ENCODE data around the gene NCAN. TPM values are rescaled to one million over a fixed set of nuclear protein-coding genes. Genes with fewer than 3 reads are reported as not detected.

NCAN gene
- polyA plus RNA-seq, 1 donor (not counting 4 experiments of a cell fraction or from before 2014, with no cell fraction given), result not detected

GRCh38 chr19:19209372-19209771, 2.4 kb upstream of the NCAN start:
- dilution Hi-C loops (cut with MboI; ENCODE audit: extremely low pct_ligation_motif_present, low sequenced_read_pairs), result no loop called here
- no peak for TF ChIP-seq CTCF (optimal IDR thresholded peaks at IDR 0.05 in 1 of 3, IDR thresholded peaks at IDR 0.05 in 1 of 3, conservative IDR thresholded peaks at IDR 0.05 in 1 of 3; ENCODE audit: extremely low read depth in 1 of 3, insufficient read depth in 2 of 3, low read length in 3 of 3)
- no peak for TF ChIP-seq EZH2 (IDR thresholded peaks at IDR 0.05; ENCODE audit: low read length)
- Histone ChIP-seq H3K4me2 (ENCODE audit: control insufficient read depth, extremely low read depth, insufficient read depth, low read depth, low read length) (no peak overlapping the region), H3K79me2 (ENCODE audit: control insufficient read depth, insufficient read depth, low read length) (no peaks in the 10 kb centered on the region), H3K9me1 (ENCODE audit: control insufficient read depth, extremely low read depth, insufficient read depth, low read length) (no peaks in the 10 kb centered on the region), H2AFZ (ENCODE audit: control insufficient read depth, low read length) (no peak overlapping the region), H3K36me3 (ENCODE audit: control insufficient read depth in 2 of 2, extremely low read depth in 1 of 2, insufficient read depth in 2 of 2, low read length in 2 of 2) (no peaks in the 10 kb centered on the region), H3K27me3 (ENCODE audit: control insufficient read depth, extremely low read depth, insufficient read depth, low read length) (peaks cover 31% of the 10 kb centered on the region), H4K20me1 (ENCODE audit: control insufficient read depth, extremely low read depth, insufficient read depth, low read length) (no peaks in the 10 kb centered on the region), H3K9me3 (ENCODE audit: control insufficient read depth, low read depth, low read length) (no peaks in the 10 kb centered on the region), H3K4me1 (ENCODE audit: control insufficient read depth, extremely low read depth, insufficient read depth, low read length) (no peaks in the 10 kb centered on the region), H3K27ac (ENCODE audit: control insufficient read depth, insufficient read depth, low read length) (no peak overlapping the region), H3K9ac (ENCODE audit: control insufficient read depth, extremely low read depth, insufficient read depth, low read length) (no peak overlapping the region), H3K4me3 (ENCODE audit: control insufficient read depth in 2 of 3, extremely low read depth in 1 of 3, insufficient read depth in 2 of 3, low read depth in 1 of 3, low read length in 3 of 3) (no peak overlapping the region)
- no peak for FAIRE-seq
- no peak for DNase-seq (ENCODE audit: low read depth, low spot score)

- no peaks in the 10 kb centered on the region for H3K9me1 ChIP-seq (ENCODE audit: control insufficient read depth, extremely low read depth, insufficient read depth, low read length)
- no peaks in the 10 kb centered on the region for H3K4me1 ChIP-seq (ENCODE audit: control insufficient read depth, extremely low read depth, insufficient read depth, low read length)
- peaks cover 33% of the 10 kb centered on the region for H3K27me3 ChIP-seq (ENCODE audit: control insufficient read depth, extremely low read depth, insufficient read depth, low read length)
- no peak overlapping the region for H3K27ac ChIP-seq (ENCODE audit: control insufficient read depth, insufficient read depth, low read length)
- H3K4me2 ChIP-seq (ENCODE audit: control insufficient read depth, extremely low read depth, insufficient read depth, low read depth, low read length), result no peak overlapping the region
- no peak overlapping the region for H3K9ac ChIP-seq (ENCODE audit: control insufficient read depth, extremely low read depth, insufficient read depth, low read length)
- FAIRE-seq (no peak), DNase-seq (ENCODE audit: low read depth, low spot score) (no peak)
- H3K4me3 ChIP-seq (ENCODE audit: control insufficient read depth in 2 of 3, extremely low read depth in 1 of 3, insufficient read depth in 2 of 3, low read depth in 1 of 3, low read length in 3 of 3), result no peak overlapping the region
- dilution Hi-C loops (cut with MboI; ENCODE audit: extremely low pct_ligation_motif_present, low sequenced_read_pairs), result no loop called here
- H3K36me3 ChIP-seq (ENCODE audit: control insufficient read depth in 2 of 2, extremely low read depth in 1 of 2, insufficient read depth in 2 of 2, low read length in 2 of 2), result no peaks in the 10 kb centered on the region
- H3K79me2 ChIP-seq (ENCODE audit: control insufficient read depth, insufficient read depth, low read length), result no peaks in the 10 kb centered on the region
- H2AFZ ChIP-seq (ENCODE audit: control insufficient read depth, low read length), result no peak overlapping the region
- TF ChIP-seq EZH2 (IDR thresholded peaks at IDR 0.05; ENCODE audit: low read length), result no peak
- TF ChIP-seq CTCF (optimal IDR thresholded peaks at IDR 0.05 in 1 of 3, IDR thresholded peaks at IDR 0.05 in 1 of 3, conservative IDR thresholded peaks at IDR 0.05 in 1 of 3; ENCODE audit: extremely low read depth in 1 of 3, insufficient read depth in 2 of 3, low read length in 3 of 3), result no peak
- H4K20me1 ChIP-seq (ENCODE audit: control insufficient read depth, extremely low read depth, insufficient read depth, low read length), result no peaks in the 10 kb centered on the region
- no peaks in the 10 kb centered on the region for H3K9me3 ChIP-seq (ENCODE audit: control insufficient read depth, low read depth, low read length)
These were observed 1.2 kb downstream of the NCAN start for GRCh38 chr19:19212916-19213315.

Measured in keratinocyte (primary cell).